Stimulated activated CD8-positive, alpha-beta memory T cell treated with anti-CD3 and anti-CD28 coated beads, Interleukin-4, amount 100 ng/mL, for 4 hours (primary cell): ENCODE results near the gene PDYN.

Experiments
- DNase-seq, 2 donors: peaks; one replicate each; pipeline ENCODE4 v3.0.0-alpha.2; 2020; ENCODE audit warnings: low read depth in 2 of 2, low spot score in 1 of 2

The PDYN gene

GRCh38 chr20:1952737-1953530 is 40.9 kb downstream of the PDYN start:
- DNase-seq, result no peak

DNA sequence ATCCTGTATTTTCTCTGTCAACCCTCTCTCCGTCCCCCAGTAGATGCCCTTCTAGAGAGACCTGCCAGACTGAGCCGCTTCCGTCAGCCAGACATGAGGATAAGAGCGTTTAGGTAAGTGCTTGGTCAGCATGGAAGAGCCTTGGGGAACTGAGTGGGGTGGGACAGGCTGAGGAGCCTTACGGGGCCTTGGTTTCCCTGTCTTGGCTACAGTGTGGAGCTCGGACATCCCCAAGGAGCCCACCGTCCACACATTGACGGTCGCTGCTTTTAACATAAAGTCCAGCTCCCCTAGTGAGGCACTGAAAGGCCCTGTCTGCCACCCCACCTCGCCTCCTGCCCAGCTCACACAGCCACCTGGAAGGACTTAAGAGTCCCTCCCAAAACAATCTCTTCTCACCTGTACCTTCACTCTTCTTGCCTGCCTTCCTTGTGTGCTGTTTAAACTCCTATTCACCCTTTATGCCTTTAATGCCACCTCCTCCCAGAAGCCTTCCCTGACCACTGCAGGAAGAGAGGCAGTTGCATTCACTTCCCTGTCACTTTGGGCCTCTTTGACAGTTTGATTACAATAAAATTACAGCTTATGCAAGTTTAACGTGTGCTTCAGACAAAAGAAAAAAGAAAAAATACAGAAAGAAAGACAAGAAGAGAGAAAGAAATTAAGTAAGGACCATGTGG is 42.3 kb downstream of the PDYN start:
- DNase-seq, result no peak

DNA sequence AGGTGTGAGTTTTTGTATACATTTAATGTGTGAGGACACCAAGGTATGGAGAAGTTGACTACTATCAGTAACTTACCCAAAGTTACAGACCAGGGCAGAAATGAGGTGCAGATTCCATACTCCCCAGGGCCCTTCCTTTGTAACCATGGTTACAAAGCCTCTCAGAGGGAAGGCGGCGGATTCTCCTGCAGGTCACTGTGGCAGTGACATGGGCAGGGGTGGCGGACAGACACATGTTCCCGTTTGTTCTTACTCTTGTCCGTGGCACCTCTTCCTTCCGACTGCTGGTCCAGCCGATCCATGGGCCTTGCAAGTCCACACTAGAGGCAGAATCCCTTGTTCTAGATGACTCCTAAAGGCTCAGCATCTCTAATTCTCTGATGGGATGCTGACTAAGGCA is 43.0 kb downstream of the PDYN start:
- no peak for DNase-seq

DNA sequence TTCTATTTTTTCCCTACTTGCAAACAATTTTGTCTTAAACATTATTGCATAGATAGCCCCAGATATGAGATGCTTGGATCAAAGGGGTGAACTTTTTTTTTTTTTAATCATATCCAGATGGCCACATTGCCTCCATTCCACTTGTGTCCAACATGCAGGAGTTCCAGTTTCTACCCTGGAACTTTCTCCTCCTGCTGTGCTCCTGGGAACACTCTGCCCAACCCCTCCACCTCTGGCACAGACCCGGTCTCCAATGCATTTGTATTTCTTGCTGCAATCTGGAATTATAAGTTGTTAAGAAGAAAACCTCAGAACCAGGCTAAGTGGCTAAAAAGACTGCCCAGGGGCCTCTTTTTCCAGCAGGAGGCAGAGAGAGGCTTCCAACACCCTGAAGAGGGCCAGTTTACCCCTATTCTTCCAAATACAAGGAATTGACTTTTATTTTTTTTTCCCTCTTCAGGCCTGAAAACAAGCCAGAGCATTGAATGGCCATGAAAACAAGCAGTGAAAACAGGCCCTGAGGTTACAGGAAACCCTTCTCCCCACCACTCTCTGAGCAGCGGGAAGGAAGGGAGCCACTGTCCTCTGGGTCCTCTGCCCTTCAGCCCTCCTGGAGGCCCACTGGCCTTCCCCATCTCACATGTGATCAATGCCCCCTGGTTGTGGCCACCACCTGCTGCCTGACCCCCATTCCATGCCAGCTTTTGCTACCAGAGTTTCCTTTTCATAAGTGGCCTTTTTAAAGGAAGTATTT is 44.3 kb downstream of the PDYN start:
- no peak for DNase-seq

DNA sequence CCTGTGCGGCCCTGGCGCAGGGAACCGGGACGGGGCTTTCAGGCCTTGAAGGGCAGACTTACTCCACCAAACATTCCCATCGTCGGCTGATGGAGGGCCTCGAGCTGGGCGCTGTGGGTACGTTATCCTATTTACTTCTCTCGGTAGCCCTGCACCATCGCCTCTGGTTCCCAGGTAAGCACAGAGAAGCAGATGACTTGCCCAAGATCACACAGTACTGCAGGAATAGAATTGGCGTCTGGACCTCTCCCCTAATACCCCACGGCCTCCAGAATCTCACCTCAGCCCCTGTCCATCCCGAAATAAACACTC is 46.4 kb downstream of the PDYN start:
- DNase-seq, result no peak

DNA sequence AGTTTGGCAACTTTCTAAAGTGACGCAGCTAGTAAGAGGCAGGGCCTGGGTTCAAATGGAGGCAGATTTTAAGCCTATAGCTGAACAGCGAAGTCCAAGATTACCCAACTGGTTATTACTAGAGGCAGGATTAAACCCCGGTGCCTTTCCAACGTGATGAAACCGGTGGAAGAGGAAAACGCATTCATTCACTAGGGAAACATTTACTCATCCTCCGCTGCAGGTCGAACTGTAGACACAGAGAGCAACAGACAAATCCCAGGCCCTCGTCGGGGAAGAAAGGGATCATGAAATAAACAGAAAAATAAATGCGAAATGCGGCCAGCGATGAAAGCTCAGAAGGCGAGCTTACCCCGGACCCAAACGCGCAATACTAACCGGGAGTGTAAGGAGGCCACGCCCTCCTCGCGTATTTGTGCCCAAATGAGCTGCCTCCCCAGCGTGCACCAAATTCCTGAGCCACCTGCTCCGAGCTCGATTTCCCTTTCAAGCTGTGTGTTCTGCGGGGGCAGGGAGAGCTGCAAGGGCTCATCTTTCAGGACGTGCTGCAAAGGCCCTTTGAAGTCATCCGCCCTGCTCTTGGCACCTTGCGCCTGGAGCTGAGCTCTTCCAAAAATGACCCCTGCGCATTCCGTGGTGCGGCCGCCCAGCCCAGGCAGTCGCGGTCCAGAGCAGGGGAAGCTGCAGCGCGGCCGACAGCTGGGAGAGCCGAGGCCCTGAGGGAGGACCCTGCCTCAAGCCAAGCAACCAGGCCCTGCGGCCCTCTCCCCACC is 46.9 kb downstream of the PDYN start:
- DNase-seq, result no peak

DNA sequence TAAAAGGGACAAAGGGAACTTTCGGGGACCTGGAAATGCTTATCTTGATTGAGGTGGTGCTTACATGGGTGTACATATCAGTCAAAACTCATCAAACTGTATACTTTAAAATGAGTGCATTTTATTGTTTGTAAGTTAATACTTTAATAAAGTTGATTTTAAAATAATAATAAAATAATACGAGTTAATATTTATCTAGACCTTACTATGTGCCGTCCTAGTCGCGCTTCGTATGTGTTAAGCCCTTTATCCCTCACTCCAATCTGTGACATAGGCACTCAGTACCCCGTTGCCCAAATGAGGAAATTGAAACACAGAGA is 47.5 kb downstream of the PDYN start:
- DNase-seq, result no peak

DNA sequence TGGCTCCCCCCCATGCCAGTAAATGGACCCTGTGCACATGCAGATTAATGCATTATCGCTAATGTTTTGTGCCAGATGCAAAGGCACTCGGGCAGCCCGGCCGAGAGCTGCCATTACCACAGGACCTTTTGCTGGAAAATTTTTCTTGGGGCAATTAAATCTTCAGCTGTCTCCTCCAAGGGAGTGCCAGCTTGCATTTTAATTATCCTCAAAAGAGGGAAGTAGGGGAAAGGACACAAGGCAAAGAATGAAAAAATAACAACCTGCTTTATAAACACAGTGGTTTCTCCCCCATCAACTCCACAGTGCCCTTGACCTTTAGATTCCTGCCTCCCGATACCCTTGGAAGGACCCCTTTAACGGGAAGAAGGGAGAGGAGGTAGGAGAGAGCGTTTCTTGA is 48.2 kb downstream of the PDYN start:
- no peak for DNase-seq

DNA sequence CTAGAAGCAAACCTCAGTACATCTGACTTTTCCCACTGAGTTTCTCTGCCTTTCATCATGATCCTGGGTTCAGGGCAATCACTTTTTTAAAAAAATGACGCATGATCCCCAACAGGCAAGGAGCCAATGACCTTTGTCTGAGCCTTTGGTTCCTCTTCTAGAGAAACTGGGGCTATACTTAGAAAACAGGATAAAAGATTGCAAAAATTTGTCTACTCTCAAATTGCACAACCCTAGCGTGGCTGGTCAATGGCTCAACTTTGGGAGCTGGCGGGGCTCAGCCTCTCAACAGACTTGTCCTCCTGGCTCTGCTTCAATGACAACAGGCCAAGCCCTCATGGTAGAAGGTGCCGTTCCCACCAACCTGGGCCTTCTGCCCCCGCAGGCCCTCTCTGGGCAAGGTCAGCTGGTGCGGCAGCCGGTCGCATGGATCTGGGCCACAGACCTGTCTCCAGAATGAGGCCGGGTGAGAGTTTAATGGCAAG is 48.7 kb downstream of the PDYN start:
- no peak for DNase-seq

- DNase-seq, result no peak
Observed at GRCh38 chr20:1944345-1945091, 49.3 kb downstream of the PDYN start.

DNA sequence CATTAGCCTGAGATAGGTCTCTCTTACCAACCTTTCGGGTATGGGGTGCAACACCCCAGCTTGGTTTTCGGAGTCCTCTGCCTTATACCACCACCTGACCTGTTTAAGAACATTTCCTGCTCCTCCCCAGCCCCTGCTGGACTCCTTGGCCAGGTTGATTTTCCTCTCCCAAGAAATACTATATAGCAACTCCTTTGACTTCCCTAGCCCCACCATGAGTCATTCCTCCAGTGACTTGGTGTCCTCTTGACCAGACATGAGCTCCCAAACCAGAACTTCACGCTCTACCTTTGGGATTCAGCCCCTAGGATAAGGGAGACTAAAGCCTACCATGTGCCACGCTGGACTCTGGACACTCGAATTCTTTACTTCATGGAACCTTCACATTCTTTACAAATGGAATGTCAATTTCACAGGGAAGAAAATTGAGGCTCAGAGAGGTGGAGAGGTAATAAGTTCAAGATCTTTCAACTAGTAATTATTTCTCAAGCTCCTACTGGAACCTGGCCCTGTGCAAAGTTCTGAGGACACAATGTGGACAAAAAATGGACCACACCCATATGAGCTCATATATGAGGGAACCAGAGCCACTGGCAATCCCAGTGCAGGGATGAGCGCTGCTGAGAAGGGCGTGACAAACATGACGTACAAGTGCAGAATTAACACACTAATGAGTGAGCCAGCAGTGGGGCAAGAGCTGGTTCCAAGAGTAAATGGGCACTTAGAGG is 50.4 kb downstream of the PDYN start:
- no peak for DNase-seq

- no peak for DNase-seq
Observed at GRCh38 chr20:1942486-1943274, 51.2 kb downstream of the PDYN start.

- DNase-seq, result no peak
Observed at GRCh38 chr20:1942061-1942460, 51.8 kb downstream of the PDYN start.

GRCh38 chr20:1941226-1941625 is 52.6 kb downstream of the PDYN start:
- DNase-seq, result no peak

DNA sequence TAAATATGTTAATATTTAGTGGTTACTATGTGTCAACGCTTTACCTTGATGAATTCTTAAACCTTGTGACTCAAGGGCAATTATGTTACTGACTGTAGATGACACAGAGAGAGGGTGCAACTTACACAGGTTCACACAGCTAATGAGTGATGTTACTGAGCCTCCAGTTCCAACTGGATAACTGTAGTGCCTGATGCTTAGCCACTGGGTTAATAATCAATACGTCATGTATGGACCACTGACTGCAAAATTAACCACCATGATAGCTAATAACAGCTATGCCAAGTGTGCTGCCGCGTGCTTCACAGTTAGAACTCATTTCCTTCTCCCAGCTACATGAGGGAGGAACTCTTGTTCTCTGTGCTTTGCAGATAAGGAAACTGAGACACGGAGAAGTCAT is 53.3 kb downstream of the PDYN start:
- DNase-seq, result no peak

- no peak for DNase-seq
Observed at GRCh38 chr20:1939270-1939595, 54.6 kb downstream of the PDYN start.

- DNase-seq, result no peak
Observed at GRCh38 chr20:1938464-1939269, 55.2 kb downstream of the PDYN start.

- DNase-seq, result no peak
Observed at GRCh38 chr20:1937316-1937976, 56.4 kb downstream of the PDYN start.
